ENCODE results near the gene TRIM32. TPM values are rescaled to one million over a fixed set of nuclear protein-coding genes. Genes with fewer than 3 reads are reported as not detected.

The TRIM32 gene
- total RNA-seq (2016; rRNA removed; fragmentation: Illumina TruSeq; extraction: Trizol) (7.7 and 11.6 TPM in 2 replicates), polyA plus RNA-seq (2011; rRNA removed) (6.5 and 6.9 TPM in 2 replicates), polyA minus RNA-seq (2011; rRNA and poly(A)+ RNA removed; ENCODE audit: low replicate concordance) (45.6 and 65.4 TPM in 2 replicates), Bru-seq, nascent RNA (percentile 69 among the genes with signal in this experiment), BruChase-seq, experiment 1, labeled RNA remaining after a 6-hour chase (percentile 56 among the genes with signal in this experiment), BruChase-seq, experiment 2, labeled RNA remaining after a 2-hour chase (percentile 72 among the genes with signal in this experiment)
- 1.0 and 1.9 TPM in 2 replicates for total RNA-seq (2016; cell fraction: cytosol; rRNA removed; fragmentation: Illumina TruSeq; extraction: Trizol; ENCODE audit: low read depth)
- total RNA-seq (2016; cell fraction: insoluble cytoplasmic fraction; rRNA removed; fragmentation: Illumina TruSeq; extraction: Trizol) = 8.8 and 12.5 TPM in 2 replicates
- 3.9 and 4.2 TPM in 2 replicates for total RNA-seq (2016; cell fraction: membrane; rRNA removed; fragmentation: Illumina TruSeq; extraction: Trizol)
- total RNA-seq (2016; cell fraction: nucleus; rRNA removed; fragmentation: Illumina TruSeq; extraction: Trizol) = 7.1 and 8.6 TPM in 2 replicates
- 4.4 and 6.4 TPM in 2 replicates for polyA plus RNA-seq (2011; cell fraction: cytosol; rRNA removed)
- 8.4 and 8.9 TPM in 2 replicates for polyA plus RNA-seq (2011; cell fraction: nucleus; rRNA removed)
- 4.1 and 5.1 TPM in 2 replicates for polyA plus RNA-seq (2012)
- polyA plus RNA-seq (2016; cell fraction: cytosol; fragmentation: Illumina TruSeq; extraction: Trizol; ENCODE audit: low read depth) = 0.52 and 0.58 TPM in 2 replicates
- polyA plus RNA-seq (2016; cell fraction: insoluble cytoplasmic fraction; fragmentation: Illumina TruSeq; extraction: Trizol; ENCODE audit: low read depth) = 8.0 and 9.9 TPM in 2 replicates
- polyA plus RNA-seq (2016; cell fraction: membrane; fragmentation: Illumina TruSeq; extraction: Trizol; ENCODE audit: low read depth) = 1.6 and 2.2 TPM in 2 replicates
- 6.8 and 7.6 TPM in 2 replicates for polyA plus RNA-seq (2016; cell fraction: nucleus; fragmentation: Illumina TruSeq; extraction: Trizol; ENCODE audit: insufficient read depth, low read depth)
- polyA minus RNA-seq (2011; cell fraction: cytosol; rRNA and poly(A)+ RNA removed) = 7.4 and 9.6 TPM in 2 replicates
- 24.2 and 30.6 TPM in 2 replicates for polyA minus RNA-seq (2011; cell fraction: nucleus; rRNA and poly(A)+ RNA removed)
- long read RNA-seq, experiment 1, partial matches to known transcripts = 0 of 4 reads
- long read RNA-seq, experiment 1, other reads (novel, unspliced or antisense) = 0 of 4 reads
- long read RNA-seq, experiment 2, transcript TRIM32-203 (2 exons, 3,717 nt) = major isoform, 5 of 24 reads
- long read RNA-seq, experiment 2, partial matches to known transcripts = 0 of 24 reads
- long read RNA-seq, experiment 2, other reads (novel, unspliced or antisense) = 18 of 24 reads

GRCh38 chr9:116687074-116687753 is at the start of gene TRIM32:
Gene TRIM32 (plus strand): TSS chr9:116687305. CDS start chr9:116697743, 10,438 bp downstream.
- DNase-seq (ENCODE audit: low spot score) = peak; percentile 86
- peak within 1 kb of the TSS; percentile 95 for H3K4me2 ChIP-seq (ENCODE audit: low read depth, low read length)
- H3K27ac ChIP-seq (ENCODE audit: extremely low read length, insufficient read depth, low read length) = peak within 1 kb of the TSS; percentile 66
- peaks cover 5% of the 10 kb centered on the region; the same call in 1 of the 2 replicates for H3K9me3 ChIP-seq (ENCODE audit: low read length)
- H3K4me1 ChIP-seq (ENCODE audit: insufficient read depth, low read length) = peaks cover 64% of the 10 kb centered on the region
- in situ Hi-C loops (cut with HindIII; ENCODE audit: extremely low pct_ligation_motif_present, low pct_unique_long_range_greater_than_20kb) (no loop called here), intact Hi-C loops (cut with micrococcal nuclease; ENCODE audit: unreplicated experiment) (loop anchor here (5.0 kb wide), 1 partner anchor 745 kb away; no protein-coding TSS in a partner anchor)
- H4K20me1 ChIP-seq (ENCODE audit: insufficient read depth, low read length) = no peaks in the 10 kb centered on the region
- H3K27me3 ChIP-seq (ENCODE audit: control insufficient read depth in 1 of 2, insufficient read depth in 2 of 2, low read length in 2 of 2) = no peaks in the 10 kb centered on the region; a peak in 1 of 5 replicates
- peak within 1 kb of the TSS; percentile 82 for H3K9ac ChIP-seq (ENCODE audit: insufficient read depth, low read depth, low read length)
- H3K36me3 ChIP-seq (replicated peaks in 1 of 2; ENCODE audit: control insufficient read depth in 1 of 2, insufficient read depth in 2 of 2, low read length in 2 of 2) = no peaks in the 10 kb centered on the region
- peak; percentile 98 for ATAC-seq
- peak within 1 kb of the TSS; percentile 81 to 91 (median 83) for H3K4me3 ChIP-seq (replicated peaks in 1 of 3; ENCODE audit: insufficient read depth in 1 of 3, low read depth in 2 of 3, low read length in 3 of 3)
- peak within 1 kb of the TSS; percentile 99 for H2AFZ ChIP-seq (ENCODE audit: low read length)
- 2% methylated on average over 25 of the region's 54 CpGs for WGBS (ENCODE audit: low lambda C conversion rate)
- ChIA-PET CTCF (ENCODE audit: low intra/inter-chr PET ratio, low total read pairs) (no interaction called here), POLR2A (interaction anchor here (0.6 to 2.0 kb wide), 8 partner anchors 10 to 743 kb away, joined by 3 to 8 read pairs (median 4); no protein-coding TSS in a partner anchor)
- H3K79me2 ChIP-seq (ENCODE audit: insufficient read depth, low read length) = peaks cover 23% of the 10 kb centered on the region
- BruUV-seq (replicated peaks) = no TSS peak
- FAIRE-seq = peak; percentile 42
- no peak for TF ChIP-seq SSRP1 (CRISPR knock-in tag; IDR thresholded peaks at IDR 0.05)
- no peak for TF ChIP-seq IKZF1 (IDR thresholded peaks at IDR 0.05)
- TF ChIP-seq ZMAT3 (CRISPR knock-in tag; conservative IDR thresholded peaks at IDR 0.05) = 0 out of 2 replicates have a peak, but pooled peaks have one; percentile 51
- TF ChIP-seq ISX (CRISPR knock-in tag; conservative IDR thresholded peaks at IDR 0.05) = no peak
- no peak for TF ChIP-seq ZSCAN12 (CRISPR knock-in tag; IDR thresholded peaks at IDR 0.05)
- peak; percentile 81 for TF ChIP-seq NFYB (CRISPR knock-in tag; IDR thresholded peaks at IDR 0.05)
- TF ChIP-seq, protein P1, sequence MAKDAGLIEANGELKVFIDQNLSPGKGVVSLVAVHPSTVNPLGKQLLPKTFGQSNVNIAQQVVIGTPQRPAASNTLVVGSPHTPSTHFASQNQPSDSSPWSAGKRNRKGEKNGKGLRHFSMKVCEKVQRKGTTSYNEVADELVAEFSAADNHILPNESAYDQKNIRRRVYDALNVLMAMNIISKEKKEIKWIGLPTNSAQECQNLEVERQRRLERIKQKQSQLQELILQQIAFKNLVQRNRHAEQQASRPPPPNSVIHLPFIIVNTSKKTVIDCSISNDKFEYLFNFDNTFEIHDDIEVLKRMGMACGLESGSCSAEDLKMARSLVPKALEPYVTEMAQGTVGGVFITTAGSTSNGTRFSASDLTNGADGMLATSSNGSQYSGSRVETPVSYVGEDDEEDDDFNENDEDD (CRISPR knock-in tag; IDR thresholded peaks at IDR 0.05; ENCODE audit: borderline replicate concordance) = peak; percentile 83; the same call in 1 of the 2 replicates
- TF ChIP-seq ZFP37 (CRISPR knock-in tag; IDR thresholded peaks at IDR 0.05; ENCODE audit: borderline replicate concordance) = no peak
- TF ChIP-seq ZNF33A (CRISPR knock-in tag; IDR thresholded peaks at IDR 0.05; ENCODE audit: borderline replicate concordance) = no peak
- peak; percentile 83 for TF ChIP-seq ZSCAN31 (CRISPR knock-in tag; IDR thresholded peaks at IDR 0.05; ENCODE audit: low read depth)
- peak; percentile 10; the same call in 1 of the 2 replicates for TF ChIP-seq ETV5 (CRISPR knock-in tag; IDR thresholded peaks at IDR 0.05; ENCODE audit: borderline replicate concordance)
- peak; percentile 31; the same call in 1 of the 2 replicates for TF ChIP-seq KDM5B (CRISPR knock-in tag; IDR thresholded peaks at IDR 0.05; ENCODE audit: borderline replicate concordance)
- TF ChIP-seq ZNF616 (CRISPR knock-in tag; IDR thresholded peaks at IDR 0.05; ENCODE audit: low read depth) = no peak
- no peak for TF ChIP-seq ZC3H4 (CRISPR knock-in tag; IDR thresholded peaks at IDR 0.05; ENCODE audit: borderline replicate concordance)
- TF ChIP-seq, protein P2, sequence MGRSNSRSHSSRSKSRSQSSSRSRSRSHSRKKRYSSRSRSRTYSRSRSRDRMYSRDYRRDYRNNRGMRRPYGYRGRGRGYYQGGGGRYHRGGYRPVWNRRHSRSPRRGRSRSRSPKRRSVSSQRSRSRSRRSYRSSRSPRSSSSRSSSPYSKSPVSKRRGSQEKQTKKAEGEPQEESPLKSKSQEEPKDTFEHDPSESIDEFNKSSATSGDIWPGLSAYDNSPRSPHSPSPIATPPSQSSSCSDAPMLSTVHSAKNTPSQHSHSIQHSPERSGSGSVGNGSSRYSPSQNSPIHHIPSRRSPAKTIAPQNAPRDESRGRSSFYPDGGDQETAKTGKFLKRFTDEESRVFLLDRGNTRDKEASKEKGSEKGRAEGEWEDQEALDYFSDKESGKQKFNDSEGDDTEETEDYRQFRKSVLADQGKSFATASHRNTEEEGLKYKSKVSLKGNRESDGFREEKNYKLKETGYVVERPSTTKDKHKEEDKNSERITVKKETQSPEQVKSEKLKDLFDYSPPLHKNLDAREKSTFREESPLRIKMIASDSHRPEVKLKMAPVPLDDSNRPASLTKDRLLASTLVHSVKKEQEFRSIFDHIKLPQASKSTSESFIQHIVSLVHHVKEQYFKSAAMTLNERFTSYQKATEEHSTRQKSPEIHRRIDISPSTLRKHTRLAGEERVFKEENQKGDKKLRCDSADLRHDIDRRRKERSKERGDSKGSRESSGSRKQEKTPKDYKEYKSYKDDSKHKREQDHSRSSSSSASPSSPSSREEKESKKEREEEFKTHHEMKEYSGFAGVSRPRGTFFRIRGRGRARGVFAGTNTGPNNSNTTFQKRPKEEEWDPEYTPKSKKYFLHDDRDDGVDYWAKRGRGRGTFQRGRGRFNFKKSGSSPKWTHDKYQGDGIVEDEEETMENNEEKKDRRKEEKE (IDR thresholded peaks at IDR 0.05) = no peak
